SIG-M5 treated with dmso at 0.1 percent for 504 hours (cell line): Measurements from ENCODE around the gene DYRK3.

Experiments used
- DNase-seq: peaks from one replicate; lab custom pipeline; 2025; ENCODE audit not compliant: unreplicated experiment; lab: John Stamatoyannopoulos, UW

The DYRK3 gene

GRCh38 chr1:206658981-206659273, 23.6 kb downstream of the DYRK3 start:
- no peak for DNase-seq

- DNase-seq, result no peak
These were observed 24.8 kb downstream of the DYRK3 start for GRCh38 chr1:206660136-206660535.

- DNase-seq, result no peak
These were observed 26.0 kb downstream of the DYRK3 start for GRCh38 chr1:206661161-206661820.

- DNase-seq, result no peak
These were observed 27.2 kb downstream of the DYRK3 start for GRCh38 chr1:206662396-206663092.

GRCh38 chr1:206663362-206663761, 28.0 kb downstream of the DYRK3 start:
- no peak for DNase-seq

- DNase-seq, result peak; percentile 69
These were observed 28.7 kb downstream of the DYRK3 start for GRCh38 chr1:206663832-206664652.

- DNase-seq, result no peak
These were observed 29.4 kb downstream of the DYRK3 start for GRCh38 chr1:206664740-206665139.

GRCh38 chr1:206666031-206666561, 30.8 kb downstream of the DYRK3 start:
- DNase-seq, result peak; percentile 18

GRCh38 chr1:206666954-206667665, 31.8 kb downstream of the DYRK3 start:
- no peak for DNase-seq

GRCh38 chr1:206668351-206668750, 33.0 kb downstream of the DYRK3 start:
- DNase-seq, result no peak

GRCh38 chr1:206668874-206669410, 33.6 kb downstream of the DYRK3 start:
- DNase-seq, result no peak

- no peak for DNase-seq
These were observed 36.8 kb downstream of the DYRK3 start for GRCh38 chr1:206672011-206672688.

GRCh38 chr1:206672844-206673758, 37.8 kb downstream of the DYRK3 start:
- peak; percentile 75 for DNase-seq

GRCh38 chr1:206674236-206674635, 38.9 kb downstream of the DYRK3 start:
- no peak for DNase-seq

- DNase-seq, result no peak
These were observed 39.4 kb downstream of the DYRK3 start for GRCh38 chr1:206674745-206675175.

- DNase-seq, result no peak
These were observed 41.2 kb downstream of the DYRK3 start for GRCh38 chr1:206676499-206676898.

- DNase-seq, result no peak
These were observed 43.2 kb downstream of the DYRK3 start for GRCh38 chr1:206678490-206678889.

- DNase-seq, result peak; percentile 89
These were observed 44.4 kb downstream of the DYRK3 start for GRCh38 chr1:206679738-206680211.

GRCh38 chr1:206680279-206680678, 44.9 kb downstream of the DYRK3 start:
- no peak for DNase-seq
